ENCODE results near the gene DDIT4. TPM values are rescaled to one million over a fixed set of nuclear protein-coding genes. Genes with fewer than 3 reads are reported as not detected.

Gene DDIT4
- total and polyA plus RNA-seq, 2 of the 8 experiments (the other 6 are each of a cell fraction or from before 2014, with no cell fraction given) = 47.4 to 108 TPM

DNA sequence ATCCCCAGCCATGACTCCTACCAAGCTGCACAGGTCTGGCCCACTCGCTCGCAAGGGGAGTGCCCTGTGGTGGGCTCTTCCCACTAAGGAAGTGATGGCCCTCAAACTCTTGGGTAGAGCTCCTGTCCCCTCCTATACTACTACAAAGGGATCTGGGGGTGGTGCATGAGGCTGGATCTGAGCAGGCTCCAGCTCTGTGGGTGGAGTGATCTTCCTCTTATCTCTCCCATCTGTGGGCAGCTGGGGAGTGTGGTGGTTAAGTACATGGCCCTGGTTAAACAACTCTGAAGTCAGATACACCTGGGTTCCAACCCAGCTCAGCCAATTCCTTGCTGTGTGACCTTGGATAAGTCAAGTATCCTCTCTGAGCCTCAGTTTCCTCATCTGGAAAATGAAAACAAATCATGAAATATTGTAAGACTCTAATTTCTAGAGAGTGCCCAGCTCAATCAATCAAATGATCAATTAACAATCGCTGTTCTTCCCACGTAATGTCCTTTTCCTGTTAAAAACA is 17.4 kb downstream of the DDIT4 start:
- FAIRE-seq = no peak
- POLR2A ChIA-PET (ENCODE audit: partially characterized antibody) = interaction anchor here (0.9 to 13.8 kb wide), 10 partner anchors 11 to 42 kb away, joined by 3 to 205 read pairs (median 4); partner anchors contain the start of gene DDIT4
- no peak overlapping the region for H3K9ac ChIP-seq (replicated peaks in 1 of 4; ENCODE audit: extremely low read depth in 1 of 4, low read depth in 3 of 4, low read length in 3 of 4)
- TF ChIP-seq NANOG (IDR thresholded peaks at IDR 0.05; ENCODE audit: insufficient read depth, low read depth, low read length, poor library complexity, severe bottlenecking) = no peak
- no peak for TF ChIP-seq SAP30 (IDR thresholded peaks at IDR 0.05; ENCODE audit: insufficient read depth, insufficient replicate concordance, low read length)
- TF ChIP-seq CHD2 (IDR thresholded peaks at IDR 0.05; ENCODE audit: low read length) = no peak
- no peak for TF ChIP-seq RFX5 (IDR thresholded peaks at IDR 0.05; ENCODE audit: borderline replicate concordance, low read depth, low read length)
- no peak for TF ChIP-seq NRF1 (IDR thresholded peaks at IDR 0.05; ENCODE audit: low read depth, low read length)
- TF ChIP-seq TAF1 (IDR thresholded peaks at IDR 0.05; ENCODE audit: low read depth, low read length) = no peak
- no peak for TF ChIP-seq EP300 (IDR thresholded peaks at IDR 0.05; ENCODE audit: borderline replicate concordance in 1 of 2, low read depth in 2 of 2, low read length in 2 of 2)
- TF ChIP-seq GABPA (IDR thresholded peaks at IDR 0.05; ENCODE audit: borderline replicate concordance, insufficient read depth, low read length) = no peak
- no peak for TF ChIP-seq TAF7 (optimal IDR thresholded peaks at IDR 0.05; ENCODE audit: borderline replicate concordance, low read depth, low read length)
- TF ChIP-seq RBBP5 (IDR thresholded peaks at IDR 0.05; ENCODE audit: borderline replicate concordance, low read depth, low read length) = no peak
- no peak for TF ChIP-seq HDAC2 (IDR thresholded peaks at IDR 0.05; ENCODE audit: borderline replicate concordance in 1 of 2, low read depth in 2 of 2, low read length in 2 of 2)
- TF ChIP-seq SUZ12 (IDR thresholded peaks at IDR 0.05; ENCODE audit: low read length) = no peak
- no peak for TF ChIP-seq POLR2A (IDR thresholded peaks at IDR 0.05; ENCODE audit: control extremely low read depth in 1 of 2, low read depth in 2 of 2, low read length in 2 of 2)

More for the DNA sequence above, 17.4 kb downstream of the DDIT4 start:
- no peak for DNase-seq (ENCODE audit: low read depth in 1 of 2, low spot score in 2 of 2)
- no peaks in the 10 kb centered on the region for H3K27me3 ChIP-seq (replicated peaks in 1 of 4; ENCODE audit: control insufficient read depth in 3 of 4, extremely low read depth in 1 of 4, insufficient read depth in 3 of 4, low read length in 3 of 4)
- no peak overlapping the region for H2BK15ac ChIP-seq (ENCODE audit: low read length)
- H2AFZ ChIP-seq (ENCODE audit: low read length) = no peak overlapping the region
- H4K5ac ChIP-seq (ENCODE audit: insufficient read length, low read depth, low read length) = no peak overlapping the region
- H3K23ac ChIP-seq (ENCODE audit: insufficient read length) = no peak overlapping the region
- H2BK20ac ChIP-seq (ENCODE audit: low read length) = 0 out of 2 replicates have a peak overlapping the region, but pooled peaks have one; percentile 32
- no peak overlapping the region for H2BK5ac ChIP-seq (ENCODE audit: low read depth, low read length)
- H2AK5ac ChIP-seq (ENCODE audit: low read depth, low read length) = no peak overlapping the region
- H4K91ac ChIP-seq (replicated peaks; ENCODE audit: insufficient read length, low read length) = no peak overlapping the region
- WGBS, 2 experiments (ENCODE audit: extremely low coverage in 1 of 2, insufficient coverage in 1 of 2, insufficient read length in 1 of 2, insufficient replicate concordance in 2 of 2, low coverage in 1 of 2, low lambda C conversion rate in 2 of 2, missing lambda C conversion rate in 1 of 2) = 91% methylated on average over 4 of the region's 4 CpGs; no CpG with 5 or more reads in 1 of the 2 experiments
- no peaks in the 10 kb centered on the region for H3K23me2 ChIP-seq (ENCODE audit: low read depth, low read length)
- H3K4me3 ChIP-seq (ENCODE audit: extremely low read depth in 1 of 4, insufficient read depth in 2 of 4, low read depth in 3 of 4, low read length in 4 of 4) = no peak overlapping the region
- H3K27ac ChIP-seq (ENCODE audit: low read depth, low read length) = no peak overlapping the region
- no peaks in the 10 kb centered on the region for H3K9me3 ChIP-seq (ENCODE audit: insufficient read depth in 2 of 2, low read depth in 1 of 2, low read length in 1 of 2)
- peaks cover 5 to 7% (median 6%) of the 10 kb centered on the region in 4 experiments for H3K4me1 ChIP-seq (replicated peaks in 1 of 4; ENCODE audit: control insufficient read depth in 3 of 4, insufficient read depth in 4 of 4, low read length in 3 of 4)
- H3K4ac ChIP-seq (replicated peaks; ENCODE audit: insufficient read length, low read depth, low read length) = no peak overlapping the region
- no peaks in the 10 kb centered on the region for H3K36me3 ChIP-seq (ENCODE audit: control insufficient read depth in 2 of 4, insufficient read depth in 4 of 4, low read length in 3 of 4)
- H3K18ac ChIP-seq (ENCODE audit: extremely low read depth, low read length) = no peak overlapping the region
- CTCF ChIA-PET (ENCODE audit: partially characterized antibody) = interaction anchor here (0.9 to 3.4 kb wide), 10 partner anchors 9 to 165 kb away, joined by 3 to 26 read pairs (median 4); partner anchors contain the start of gene DDIT4
- H4K8ac ChIP-seq (ENCODE audit: extremely low read depth, insufficient read depth, low read length) = no peak overlapping the region
- no peak overlapping the region for H3K4me2 ChIP-seq (ENCODE audit: insufficient read depth in 1 of 2, low read depth in 2 of 2, low read length in 2 of 2)
- no peak overlapping the region for H2BK12ac ChIP-seq (ENCODE audit: low read depth, low read length)
- H3K56ac ChIP-seq (replicated peaks; ENCODE audit: insufficient read length, low read depth, low read length) = no peak overlapping the region
- no peaks in the 10 kb centered on the region for H3K79me2 ChIP-seq (ENCODE audit: control insufficient read depth in 1 of 2, insufficient read depth in 2 of 2, low read length in 2 of 2)
- no peak overlapping the region for H3K14ac ChIP-seq (ENCODE audit: insufficient read length)
- H4K20me1 ChIP-seq (replicated peaks in 1 of 2; ENCODE audit: control insufficient read depth in 1 of 2, insufficient read depth in 2 of 2, low read length in 2 of 2) = no peaks in the 10 kb centered on the region
- no peak overlapping the region for H2BK120ac ChIP-seq (replicated peaks; ENCODE audit: low read depth, low read length)
- no peaks in the 10 kb centered on the region for H3K79me1 ChIP-seq (ENCODE audit: low read depth, low read length)

All from H1 (cell line).